ENCODE results near the gene ST6GALNAC4.

The ST6GALNAC4 gene

DNA sequence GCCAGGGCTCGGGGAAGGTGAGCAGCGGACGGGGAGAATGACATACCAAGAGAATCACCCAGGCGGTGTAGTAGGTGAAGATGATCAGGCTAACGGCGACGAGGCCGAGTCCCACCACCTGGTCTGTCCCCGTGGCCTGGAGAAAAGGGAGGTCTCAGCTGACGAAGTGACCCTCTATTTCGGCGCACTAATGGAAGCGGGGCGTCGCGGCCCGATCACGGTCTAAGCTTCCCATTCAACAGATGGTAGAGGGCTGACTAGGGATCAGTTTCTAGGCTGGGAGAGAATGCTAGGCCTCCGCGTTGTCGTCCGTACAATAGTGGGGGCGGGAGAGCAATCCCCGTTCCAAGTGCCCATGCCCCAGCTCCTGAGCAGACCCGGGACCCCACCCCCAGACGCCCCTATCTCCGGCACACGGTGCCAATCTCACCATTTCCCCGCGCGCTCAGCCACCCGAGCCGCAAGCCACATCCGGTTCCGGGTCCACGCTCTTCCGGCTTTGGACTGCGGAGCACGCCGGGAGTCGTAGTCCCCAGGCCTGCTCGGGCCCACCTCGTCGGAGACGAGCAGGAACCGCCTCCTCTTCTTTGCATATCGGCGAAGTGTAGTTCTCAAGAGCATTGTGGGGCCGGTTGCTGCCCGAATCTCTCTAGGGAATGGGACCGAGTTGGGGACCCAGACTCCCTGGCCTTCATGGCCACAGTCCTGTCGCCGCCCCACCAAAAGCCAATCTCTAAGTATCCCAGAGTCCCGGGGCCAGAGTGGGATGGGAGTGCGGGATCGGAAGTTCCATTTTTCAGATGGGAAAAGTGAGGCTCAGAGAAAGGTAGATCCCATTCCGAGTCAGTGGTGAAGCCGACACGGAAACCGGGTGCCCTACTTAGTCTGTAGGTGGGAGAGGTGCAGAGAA is 20.8 kb upstream of the ST6GALNAC4 start, which contains the start of gene DPM2:
DPM2 (minus strand) TSS at position 467 of the 910 bp plus-strand sequence; CDS start at position 433, 34 bp downstream.
- H3K27ac ChIP-seq (ENCODE audit: low read length) = peak within 1 kb of the TSS; percentile 24
- H3K9ac ChIP-seq (ENCODE audit: low read length in 2 of 2) = peak within 1 kb of the TSS; percentile 86 to 87
- H3K27me3 ChIP-seq (ENCODE audit: control insufficient read depth in 1 of 2, insufficient read depth in 2 of 2, low read length in 2 of 2) = no peaks in the 10 kb centered on the region
- H3K4me3 ChIP-seq (ENCODE audit: low read length in 2 of 2) = peak within 1 kb of the TSS; percentile 96 to 100
- H3K9me3 ChIP-seq (ENCODE audit: control insufficient read depth in 2 of 2, low read length in 2 of 2) = no peaks in the 10 kb centered on the region
- H3K36me3 ChIP-seq (ENCODE audit: control insufficient read depth in 2 of 2, insufficient read depth in 2 of 2, low read length in 2 of 2) = peaks cover 4 to 8% of the 10 kb centered on the region in 2 donors
- peaks cover 35% of the 10 kb centered on the region for H3K4me1 ChIP-seq (ENCODE audit: control insufficient read depth, insufficient read depth, low read length)

DNA sequence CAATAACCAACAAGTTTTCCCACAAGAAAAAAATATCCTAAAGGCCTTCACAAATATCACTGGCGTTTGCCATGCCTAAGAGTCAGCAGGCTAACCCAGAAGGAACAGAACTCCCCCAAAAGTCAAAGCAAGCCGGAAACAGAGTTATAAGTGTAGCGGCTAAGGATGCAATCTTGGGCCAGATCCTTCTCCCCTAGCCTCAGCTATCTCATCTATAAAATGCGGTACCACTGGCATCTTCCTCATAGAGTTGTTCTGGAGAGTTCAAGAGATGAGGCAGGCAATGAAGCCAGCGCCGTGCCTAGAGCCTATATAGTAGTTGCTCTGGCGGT is 20.2 kb upstream of the ST6GALNAC4 start:
- H3K27ac ChIP-seq (ENCODE audit: low read length) = no peak overlapping the region
- H3K27me3 ChIP-seq (ENCODE audit: control insufficient read depth in 1 of 2, insufficient read depth in 2 of 2, low read length in 2 of 2) = no peaks in the 10 kb centered on the region
- H3K4me3 ChIP-seq (ENCODE audit: low read length in 2 of 2) = peak overlapping the region; percentile 96 to 100
- H3K4me1 ChIP-seq (ENCODE audit: control insufficient read depth, insufficient read depth, low read length) = peaks cover 31% of the 10 kb centered on the region
- H3K9me3 ChIP-seq (ENCODE audit: control insufficient read depth in 2 of 2, low read length in 2 of 2) = no peaks in the 10 kb centered on the region
- H3K9ac ChIP-seq (ENCODE audit: low read length in 2 of 2) = peak overlapping the region; percentile 86 to 87
- peaks cover 0 to 8% of the 10 kb centered on the region in 2 donors for H3K36me3 ChIP-seq (ENCODE audit: control insufficient read depth in 2 of 2, insufficient read depth in 2 of 2, low read length in 2 of 2)

DNA sequence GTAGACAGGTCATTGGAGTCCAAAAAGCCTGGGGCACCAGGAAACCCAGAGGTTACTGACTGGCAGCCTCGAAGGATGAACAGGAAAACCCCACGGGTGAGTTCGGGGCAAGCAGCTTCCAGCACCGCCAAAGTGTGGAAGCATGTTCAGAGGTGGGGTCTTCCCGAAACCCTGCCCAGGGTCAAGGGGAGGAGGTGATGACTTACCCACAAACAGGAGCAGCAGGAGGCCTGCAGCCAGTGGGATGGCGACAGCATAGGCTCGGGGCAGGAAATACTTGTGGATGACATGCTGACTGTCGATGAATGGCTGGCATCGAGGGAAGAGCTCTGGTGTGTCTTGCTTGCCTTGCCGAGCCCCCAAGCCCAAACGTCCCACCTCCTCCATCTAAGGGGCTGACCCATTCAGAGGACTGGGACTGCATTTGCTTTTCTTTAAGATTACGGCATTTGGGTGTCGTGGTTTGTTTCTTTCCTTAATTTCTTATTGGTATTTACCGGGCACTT is 19.6 kb upstream of the ST6GALNAC4 start:
- H3K4me1 ChIP-seq (ENCODE audit: control insufficient read depth, insufficient read depth, low read length) = peaks cover 31% of the 10 kb centered on the region
- H3K27ac ChIP-seq (ENCODE audit: low read length) = no peak overlapping the region
- H3K27me3 ChIP-seq (ENCODE audit: control insufficient read depth in 1 of 2, insufficient read depth in 2 of 2, low read length in 2 of 2) = peaks cover 0 to 3% of the 10 kb centered on the region in 2 donors
- H3K9ac ChIP-seq (ENCODE audit: low read length in 2 of 2) = no peak overlapping the region
- peaks cover 0 to 8% of the 10 kb centered on the region in 2 donors for H3K36me3 ChIP-seq (ENCODE audit: control insufficient read depth in 2 of 2, insufficient read depth in 2 of 2, low read length in 2 of 2)
- no peaks in the 10 kb centered on the region for H3K9me3 ChIP-seq (ENCODE audit: control insufficient read depth in 2 of 2, low read length in 2 of 2)
- peak overlapping the region in 1 of 2 donors; percentile 96 for H3K4me3 ChIP-seq (ENCODE audit: low read length in 2 of 2)

DNA sequence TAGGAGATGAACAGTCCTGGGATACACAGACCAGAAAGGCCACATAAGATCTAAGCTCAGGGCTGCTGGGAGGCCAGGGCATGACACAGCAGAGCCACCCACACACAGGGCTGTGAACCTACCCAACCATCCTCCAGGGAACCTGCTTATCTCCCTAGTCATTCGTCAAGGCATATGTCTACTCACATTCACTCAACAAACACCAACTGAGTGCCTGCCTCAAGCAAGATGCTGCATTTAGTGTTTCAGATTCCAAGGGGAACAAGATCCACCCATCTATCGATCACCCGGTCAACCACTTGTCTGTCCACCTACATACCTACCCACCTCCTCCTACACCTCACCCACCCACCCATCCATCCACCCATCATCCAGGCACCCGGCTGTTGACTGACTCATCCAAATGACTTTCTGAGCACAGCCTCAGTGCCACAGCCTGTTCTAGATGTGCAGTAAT is 19.0 kb upstream of the ST6GALNAC4 start:
- Histone ChIP-seq H3K4me3 (ENCODE audit: low read length in 2 of 2) (no peak overlapping the region), H3K36me3 (ENCODE audit: control insufficient read depth in 2 of 2, insufficient read depth in 2 of 2, low read length in 2 of 2) (peaks cover 0 to 8% of the 10 kb centered on the region in 2 donors), H3K9ac (ENCODE audit: low read length in 2 of 2) (peak overlapping the region in 1 of 2 donors; percentile 47), H3K4me1 (ENCODE audit: control insufficient read depth, insufficient read depth, low read length) (peaks cover 37% of the 10 kb centered on the region), H3K27me3 (ENCODE audit: control insufficient read depth in 1 of 2, insufficient read depth in 2 of 2, low read length in 2 of 2) (peaks cover 0 to 9% of the 10 kb centered on the region in 2 donors), H3K9me3 (ENCODE audit: control insufficient read depth in 2 of 2, low read length in 2 of 2) (no peaks in the 10 kb centered on the region), H3K27ac (ENCODE audit: low read length) (no peak overlapping the region)

DNA sequence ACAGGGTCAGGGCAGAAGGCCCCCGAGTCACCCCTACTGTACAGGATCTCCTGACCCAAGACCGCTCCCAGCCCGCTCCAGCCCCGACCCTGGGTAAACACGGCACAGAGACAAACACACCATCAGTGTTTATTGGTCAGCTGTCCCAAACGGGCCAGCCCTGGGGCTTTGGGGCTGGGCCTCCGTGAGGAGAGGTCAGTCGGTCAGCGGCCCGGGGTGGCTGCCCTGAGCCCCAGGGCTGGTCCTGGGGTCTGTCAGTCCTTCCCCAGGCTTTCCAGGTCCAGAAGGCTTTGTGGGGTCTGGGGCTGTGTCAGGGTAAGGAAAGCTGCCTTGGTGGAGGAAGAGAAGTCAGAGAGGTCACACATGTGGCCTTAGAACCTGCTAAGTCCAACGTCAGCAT is 18.1 kb upstream of the ST6GALNAC4 start:
- H3K9me3 ChIP-seq (ENCODE audit: control insufficient read depth in 2 of 2, low read length in 2 of 2) = no peaks in the 10 kb centered on the region
- H3K9ac ChIP-seq (ENCODE audit: low read length in 2 of 2) = no peak overlapping the region
- peaks cover 43% of the 10 kb centered on the region for H3K4me1 ChIP-seq (ENCODE audit: control insufficient read depth, insufficient read depth, low read length)
- H3K36me3 ChIP-seq (ENCODE audit: control insufficient read depth in 2 of 2, insufficient read depth in 2 of 2, low read length in 2 of 2) = peaks cover 0 to 8% of the 10 kb centered on the region in 2 donors
- H3K4me3 ChIP-seq (ENCODE audit: low read length in 2 of 2) = no peak overlapping the region
- peaks cover 2 to 10% of the 10 kb centered on the region in 2 donors for H3K27me3 ChIP-seq (ENCODE audit: control insufficient read depth in 1 of 2, insufficient read depth in 2 of 2, low read length in 2 of 2)
- no peak overlapping the region for H3K27ac ChIP-seq (ENCODE audit: low read length)

DNA sequence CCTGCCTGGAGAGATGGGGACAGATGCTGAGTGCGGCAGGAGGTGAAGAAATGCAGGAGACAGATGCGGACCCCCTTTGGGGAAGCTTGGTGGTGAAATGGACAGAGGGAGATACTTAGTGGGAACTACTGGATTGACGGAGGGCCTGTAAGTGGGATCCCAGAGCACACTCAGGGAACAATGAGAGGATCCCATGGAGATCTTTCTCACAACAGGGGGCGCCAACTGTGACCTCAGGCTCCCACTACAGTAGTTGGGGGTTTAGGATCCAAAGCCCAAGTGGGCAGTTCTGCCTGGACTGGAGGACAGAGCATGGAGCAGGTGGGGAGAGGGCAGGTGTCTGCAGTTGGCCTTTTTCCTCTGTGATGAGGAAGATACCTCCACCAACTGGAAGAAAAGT is 17.4 kb upstream of the ST6GALNAC4 start:
- Histone ChIP-seq H3K4me1 (ENCODE audit: control insufficient read depth, insufficient read depth, low read length) (peaks cover 44% of the 10 kb centered on the region), H3K36me3 (ENCODE audit: control insufficient read depth in 2 of 2, insufficient read depth in 2 of 2, low read length in 2 of 2) (peaks cover 0 to 8% of the 10 kb centered on the region in 2 donors), H3K27ac (ENCODE audit: low read length) (no peak overlapping the region), H3K4me3 (ENCODE audit: low read length in 2 of 2) (no peak overlapping the region), H3K27me3 (ENCODE audit: control insufficient read depth in 1 of 2, insufficient read depth in 2 of 2, low read length in 2 of 2) (peaks cover 8 to 16% of the 10 kb centered on the region in 2 donors), H3K9ac (ENCODE audit: low read length in 2 of 2) (no peak overlapping the region), H3K9me3 (ENCODE audit: control insufficient read depth in 2 of 2, low read length in 2 of 2) (no peaks in the 10 kb centered on the region)

DNA sequence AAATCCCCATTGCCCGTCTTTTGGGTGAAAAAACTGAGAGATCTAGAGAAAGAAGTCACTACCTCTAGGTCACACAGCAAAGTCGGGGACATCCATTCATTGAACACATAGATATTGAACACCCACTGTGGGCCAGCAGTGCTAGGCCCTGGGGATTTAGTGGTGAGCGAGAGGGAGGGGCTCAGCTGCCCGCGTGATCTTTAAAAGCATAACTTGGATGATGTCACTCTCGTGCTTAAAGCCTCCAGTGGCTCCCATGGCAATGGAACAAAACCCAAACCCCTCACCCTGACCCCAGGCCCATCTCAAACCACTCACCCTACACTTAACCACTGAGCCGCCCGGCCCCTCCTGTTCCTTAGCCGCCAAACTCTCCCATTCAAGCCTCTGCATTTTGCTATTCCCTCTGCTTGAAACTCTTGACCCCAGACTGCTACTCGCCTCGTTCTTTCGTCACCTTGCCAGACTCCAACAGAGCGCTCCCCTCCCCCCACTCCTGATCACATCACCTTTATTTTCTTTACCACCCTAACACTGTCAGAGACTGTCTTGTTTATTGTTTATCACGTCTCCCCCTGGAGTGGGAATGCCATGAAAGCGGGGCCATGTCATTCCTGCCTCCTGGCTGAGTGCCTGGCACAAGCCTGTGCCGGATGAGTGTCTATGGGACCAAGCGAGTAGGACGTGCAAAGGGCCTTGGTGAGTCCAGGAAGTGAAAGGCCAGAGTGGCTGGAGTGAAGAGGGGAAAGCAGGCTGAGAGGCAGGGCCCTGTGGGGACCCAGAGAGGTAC is 14.4 kb upstream of the ST6GALNAC4 start:
- peaks cover 0 to 8% of the 10 kb centered on the region in 2 donors for H3K36me3 ChIP-seq (ENCODE audit: control insufficient read depth in 2 of 2, insufficient read depth in 2 of 2, low read length in 2 of 2)
- H3K9me3 ChIP-seq (ENCODE audit: control insufficient read depth in 2 of 2, low read length in 2 of 2) = no peaks in the 10 kb centered on the region
- H3K4me1 ChIP-seq (ENCODE audit: control insufficient read depth, insufficient read depth, low read length) = peaks cover 34% of the 10 kb centered on the region
- no peak overlapping the region for H3K27ac ChIP-seq (ENCODE audit: low read length)
- H3K4me3 ChIP-seq (ENCODE audit: low read length in 2 of 2) = peak overlapping the region; percentile 55 to 71
- no peak overlapping the region for H3K9ac ChIP-seq (ENCODE audit: low read length in 2 of 2)
- H3K27me3 ChIP-seq (ENCODE audit: control insufficient read depth in 1 of 2, insufficient read depth in 2 of 2, low read length in 2 of 2) = peaks cover 31 to 38% of the 10 kb centered on the region in 2 donors

DNA sequence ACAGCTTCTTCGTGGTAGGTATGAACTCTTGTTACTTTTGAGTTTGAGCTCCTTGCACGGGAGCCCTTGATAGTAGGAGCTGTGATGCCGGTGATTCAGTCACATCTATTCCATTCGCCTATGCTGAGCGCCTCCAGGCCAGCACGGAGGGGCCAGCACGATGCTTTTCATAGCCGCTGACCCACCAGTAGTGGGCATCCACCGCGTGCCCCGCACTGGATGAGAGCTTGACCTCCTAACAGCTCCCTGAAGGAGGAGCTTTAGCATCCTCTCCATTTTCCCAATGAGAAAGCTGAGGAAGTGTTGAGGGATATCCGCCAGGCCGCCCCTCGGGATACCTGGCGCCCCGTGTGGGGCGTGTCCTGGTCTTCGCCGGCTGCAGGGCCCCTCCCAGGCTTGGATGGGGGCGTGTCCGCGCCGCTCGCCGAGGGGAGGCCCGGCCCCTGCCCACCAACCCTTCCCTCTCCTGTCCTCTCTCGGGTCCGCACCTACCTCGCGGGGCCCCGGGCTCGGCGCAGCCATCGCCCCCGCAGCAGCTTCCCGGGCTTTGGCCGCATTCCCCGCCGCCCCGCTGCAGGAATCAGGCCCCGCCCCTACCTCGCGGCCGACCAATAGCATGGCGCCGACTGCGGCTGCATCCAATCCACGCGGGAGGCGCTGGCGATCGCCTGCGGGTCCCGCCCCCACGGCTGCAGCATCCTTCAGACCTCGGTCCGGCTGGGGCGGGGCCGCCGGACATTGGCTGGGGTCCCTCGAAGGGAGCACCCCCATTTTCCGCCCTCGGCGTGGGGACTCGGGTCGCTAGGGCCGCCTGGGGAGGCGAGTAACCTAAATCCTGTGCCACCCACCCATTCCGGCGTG is 13.6 kb upstream of the ST6GALNAC4 start, which contains the start of gene PIP5KL1:
PIP5KL1 (minus strand) TSS at position 547 of the 861 bp plus-strand sequence; CDS start at position 522, 25 bp downstream.
- no peak within 1 kb of the TSS for H3K9ac ChIP-seq (ENCODE audit: low read length in 2 of 2)
- peak within 1 kb of the TSS; percentile 62 to 71 for H3K4me3 ChIP-seq (ENCODE audit: low read length in 2 of 2)
- H3K27me3 ChIP-seq (ENCODE audit: control insufficient read depth in 1 of 2, insufficient read depth in 2 of 2, low read length in 2 of 2) = peaks cover 35 to 45% of the 10 kb centered on the region in 2 donors

DNA sequence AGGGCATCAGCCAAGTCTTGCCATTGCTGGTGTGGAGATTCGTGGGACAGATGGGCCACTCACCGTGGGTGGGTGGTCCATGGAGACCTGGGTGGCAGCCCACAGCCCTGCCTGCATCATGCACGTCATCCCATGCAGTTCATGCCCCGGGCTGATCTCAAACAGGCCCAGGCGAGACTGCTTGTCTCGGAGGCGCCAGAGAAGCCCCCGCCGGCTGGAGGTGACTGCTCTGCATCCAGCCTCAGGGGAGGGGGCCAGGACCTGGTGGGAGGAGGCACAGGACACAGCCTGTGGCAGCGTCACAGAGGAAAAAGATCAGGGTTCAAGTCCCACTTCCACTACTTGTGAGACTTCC is 12.8 kb upstream of the ST6GALNAC4 start:
- Histone ChIP-seq H3K9me3 (ENCODE audit: control insufficient read depth in 2 of 2, low read length in 2 of 2) (no peaks in the 10 kb centered on the region), H3K4me1 (ENCODE audit: control insufficient read depth, insufficient read depth, low read length) (peaks cover 25% of the 10 kb centered on the region), H3K36me3 (ENCODE audit: control insufficient read depth in 2 of 2, insufficient read depth in 2 of 2, low read length in 2 of 2) (no peaks in the 10 kb centered on the region), H3K27me3 (ENCODE audit: control insufficient read depth in 1 of 2, insufficient read depth in 2 of 2, low read length in 2 of 2) (peaks cover 35 to 47% of the 10 kb centered on the region in 2 donors), H3K27ac (ENCODE audit: low read length) (no peak overlapping the region), H3K9ac (ENCODE audit: low read length in 2 of 2) (no peak overlapping the region), H3K4me3 (ENCODE audit: low read length in 2 of 2) (no peak overlapping the region)

More for the DNA sequence above, 13.6 kb upstream of the ST6GALNAC4 start, which contains the start of gene PIP5KL1:
- no peak within 1 kb of the TSS for H3K27ac ChIP-seq (ENCODE audit: low read length)
- H3K9me3 ChIP-seq (ENCODE audit: control insufficient read depth in 2 of 2, low read length in 2 of 2) = no peaks in the 10 kb centered on the region
- H3K36me3 ChIP-seq (ENCODE audit: control insufficient read depth in 2 of 2, insufficient read depth in 2 of 2, low read length in 2 of 2) = peaks cover 0 to 3% of the 10 kb centered on the region in 2 donors
- peaks cover 26% of the 10 kb centered on the region for H3K4me1 ChIP-seq (ENCODE audit: control insufficient read depth, insufficient read depth, low read length)

All from stomach smooth muscle (tissue), 2 donors.